Posterior cingulate gyrus (tissue), 11 donors: Measurements from ENCODE around the gene RASGRP3.
A peak's percentile ranks its signal among the peaks of the same experiment; 100 is the strongest.

Source experiments
- DNase-seq, 10 donors: peaks; one replicate each; pipeline versions ENCODE4 v3.0.0 to v3.0.0-alpha.2; 2020 to 2021; ENCODE audit warnings: mixed read lengths in 3 of 10
- intact Hi-C: fragments of 100-400 bp; cut with DNase I; formaldehyde crosslinking; loops from one replicate; pipeline ENCODE4 v1.15.1; 2023

RASGRP3 gene

GRCh38 chr2:33488715-33489540 lies 12.5 kb downstream of the RASGRP3 start:
- intact Hi-C loops = no loop called here
- no peak for DNase-seq

GRCh38 chr2:33489835-33490431 lies 13.5 kb downstream of the RASGRP3 start:
- DNase-seq = no peak
- intact Hi-C loops = no loop called here

DNA sequence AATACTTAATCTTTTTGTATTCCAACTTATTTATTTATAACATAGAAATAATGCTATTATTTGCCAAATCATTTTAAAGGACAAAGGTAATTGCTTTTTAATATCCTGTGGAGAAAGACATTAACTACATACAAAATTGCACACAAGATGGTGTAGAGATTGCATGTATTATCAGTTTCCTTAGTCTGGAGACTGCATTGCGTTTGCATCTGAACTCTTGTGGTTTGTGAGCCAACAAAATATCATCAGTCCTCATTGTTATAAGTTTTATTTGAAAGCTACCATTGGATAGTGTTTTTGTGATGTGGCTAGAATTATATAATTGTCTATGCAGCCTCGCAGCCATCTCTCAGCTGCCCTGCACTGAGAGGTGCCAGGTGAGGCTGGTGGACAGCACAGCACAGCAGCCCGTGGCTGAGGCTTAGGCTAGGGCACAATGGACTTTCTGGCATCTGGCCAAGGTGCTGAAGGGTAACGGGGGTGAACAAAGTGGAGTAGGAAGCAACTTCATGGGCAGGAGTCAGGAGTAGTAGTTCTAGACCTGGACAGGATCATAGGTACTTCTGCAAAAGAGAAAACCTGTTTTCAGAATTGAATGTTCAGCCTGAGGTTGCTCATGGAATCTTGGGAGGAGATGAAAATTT lies 15.1 kb downstream of the RASGRP3 start:
- intact Hi-C loops = no loop called here
- no peak for DNase-seq

- intact Hi-C loops = no loop called here
- DNase-seq = no peak
Measured at GRCh38 chr2:33492399-33493134, 16.1 kb downstream of the RASGRP3 start.

DNA sequence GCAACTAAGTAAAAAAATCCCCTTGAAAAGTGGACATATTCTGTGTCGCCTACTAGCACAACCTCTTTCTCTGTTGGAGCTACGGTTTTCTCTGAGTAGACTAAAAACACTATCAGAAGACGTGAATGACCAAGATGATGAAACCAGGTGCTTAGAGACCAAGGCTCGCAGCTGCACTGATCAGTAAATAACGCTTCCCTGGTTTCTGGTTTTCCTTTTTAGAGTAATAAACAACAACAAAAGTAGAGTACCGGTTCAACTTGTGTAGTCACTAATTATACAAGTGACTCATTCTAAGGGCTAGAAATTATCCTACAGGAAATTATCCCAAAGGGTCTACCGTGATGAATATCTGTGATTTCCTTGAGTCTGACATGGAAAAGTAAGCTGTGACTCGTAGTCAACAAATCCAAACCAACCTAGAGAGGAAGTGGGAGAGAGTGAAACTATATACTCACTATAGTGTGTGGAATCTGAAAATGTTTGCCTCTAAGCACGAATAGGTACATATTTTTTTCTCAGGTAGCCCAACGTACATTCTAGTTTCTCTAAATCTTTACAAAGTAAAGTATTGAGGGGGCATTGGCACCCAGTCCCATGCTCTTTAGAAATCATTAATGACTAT lies 17.8 kb downstream of the RASGRP3 start:
- intact Hi-C loops = no loop called here
- no peak for DNase-seq

- intact Hi-C loops = no loop called here
Measured at GRCh38 chr2:33494877-33495641, 18.6 kb downstream of the RASGRP3 start.

GRCh38 chr2:33495683-33496082 lies 19.2 kb downstream of the RASGRP3 start:
- no peak for DNase-seq
- intact Hi-C loops = no loop called here

More at GRCh38 chr2:33494877-33495641, 18.6 kb downstream of the RASGRP3 start:
- DNase-seq = no peak

DNA sequence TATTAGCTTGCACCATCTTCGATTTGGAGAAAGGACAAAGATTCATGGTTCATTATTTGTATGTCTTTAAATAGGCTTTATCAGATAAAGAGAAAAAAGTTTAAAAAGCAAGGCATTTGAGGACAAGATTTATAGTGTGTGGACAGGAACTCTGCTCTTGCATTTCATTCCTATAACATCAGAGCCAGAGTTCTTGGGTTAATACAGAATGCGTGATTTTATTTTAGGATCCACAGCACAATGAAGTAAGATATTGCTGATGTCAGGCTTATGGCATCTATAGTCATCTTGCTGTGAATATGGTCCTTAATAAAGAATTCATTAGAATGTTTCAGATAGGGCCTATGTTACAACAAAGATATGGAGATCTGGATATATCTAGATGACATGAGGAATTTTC lies 19.7 kb downstream of the RASGRP3 start:
- no peak for DNase-seq
- intact Hi-C loops = no loop called here

- intact Hi-C loops = no loop called here
- DNase-seq = no peak
Measured at GRCh38 chr2:33496726-33497125, 20.3 kb downstream of the RASGRP3 start.

GRCh38 chr2:33497221-33497650 lies 20.8 kb downstream of the RASGRP3 start:
- DNase-seq = no peak
- intact Hi-C loops = no loop called here

DNA sequence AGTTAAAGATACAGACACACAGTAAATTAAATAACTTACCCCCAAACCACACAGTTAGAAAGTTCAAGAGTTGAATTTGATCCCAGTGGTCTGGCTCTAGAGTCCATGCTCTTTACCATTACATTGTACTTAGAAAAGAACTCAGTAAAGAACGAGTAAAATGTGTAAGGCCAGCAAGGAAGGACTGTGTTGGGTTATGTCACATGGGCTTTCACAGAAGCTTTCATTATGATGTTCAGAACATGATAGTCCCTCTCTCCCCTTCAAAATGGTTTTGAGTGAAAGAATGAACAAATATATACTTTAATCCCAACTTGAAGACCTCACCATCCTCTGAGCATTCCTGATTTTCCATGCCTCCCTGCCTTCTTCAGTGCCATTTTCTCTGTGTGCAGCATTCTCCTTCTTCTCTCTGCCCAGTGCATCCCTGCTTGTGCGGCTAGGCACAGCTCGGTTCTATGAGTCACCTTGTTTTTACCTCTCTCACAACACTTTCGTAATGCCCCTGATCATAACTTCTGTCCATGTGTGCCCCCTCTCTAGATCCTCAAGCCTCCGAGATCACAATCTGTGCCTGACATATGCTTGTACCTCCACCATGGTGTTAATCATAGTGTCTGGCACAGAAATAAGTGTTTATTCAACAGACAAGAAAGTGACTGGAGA lies 22.0 kb downstream of the RASGRP3 start:
- DNase-seq = no peak
- intact Hi-C loops = no loop called here

DNA sequence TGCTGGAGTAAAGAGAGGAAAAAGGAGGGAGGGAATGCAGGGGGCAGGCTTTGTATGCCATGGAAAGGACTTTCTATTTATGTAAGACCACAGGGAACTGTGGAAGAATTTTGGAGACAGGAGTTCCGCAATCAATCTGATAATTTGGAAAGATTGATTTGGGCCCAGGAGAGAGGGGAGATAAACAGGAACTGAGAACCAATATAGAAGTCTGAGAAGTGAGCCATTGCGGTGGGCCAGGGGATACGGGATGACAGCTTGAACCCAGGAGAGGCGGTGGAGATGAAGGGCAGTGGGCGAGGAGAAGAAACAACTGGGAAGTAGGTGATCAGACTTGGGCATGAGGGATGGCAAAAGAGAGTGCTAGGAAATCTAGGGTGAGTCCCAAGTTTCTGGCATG lies 23.7 kb downstream of the RASGRP3 start:
- intact Hi-C loops = no loop called here
- DNase-seq = no peak

DNA sequence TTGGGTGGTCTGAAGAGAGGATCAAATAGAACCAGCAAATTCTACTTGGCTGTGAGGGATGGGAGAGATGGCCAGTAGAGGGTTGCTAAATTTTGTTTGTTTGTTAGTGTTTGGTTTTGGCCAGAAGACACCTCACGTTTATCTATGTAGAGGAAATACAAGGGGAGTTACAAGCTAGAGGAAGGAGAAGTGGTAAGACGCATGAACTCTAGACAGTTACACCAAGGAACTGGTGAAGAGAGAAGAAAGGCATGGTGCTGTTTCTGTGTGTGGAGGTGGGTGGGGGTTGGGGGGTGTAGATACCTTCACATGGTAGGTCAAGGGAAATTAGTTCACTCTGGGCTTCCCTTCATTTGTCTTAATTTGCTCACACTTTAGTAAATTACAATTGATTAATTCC lies 25.6 kb downstream of the RASGRP3 start:
- intact Hi-C loops = no loop called here
- no peak for DNase-seq

DNA sequence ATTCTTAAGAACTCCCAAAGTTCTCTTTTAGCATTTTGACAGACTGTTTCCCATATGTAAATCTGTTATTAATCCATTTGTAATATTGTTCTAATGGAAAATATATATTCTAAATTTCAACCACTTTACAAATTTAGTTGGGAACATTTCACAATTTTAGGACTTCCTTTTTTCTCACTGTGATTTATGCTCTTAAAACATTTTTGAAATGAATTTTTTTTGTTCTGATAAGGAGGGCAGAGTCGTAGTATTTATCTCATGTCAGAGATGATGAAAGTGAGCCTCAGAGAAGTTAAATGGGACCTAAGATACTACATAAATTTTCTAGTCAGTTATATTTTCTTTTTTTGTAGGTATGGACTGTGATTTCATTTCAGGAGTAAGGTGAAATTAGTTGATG lies 26.6 kb downstream of the RASGRP3 start:
- intact Hi-C loops = no loop called here
- DNase-seq = no peak

DNA sequence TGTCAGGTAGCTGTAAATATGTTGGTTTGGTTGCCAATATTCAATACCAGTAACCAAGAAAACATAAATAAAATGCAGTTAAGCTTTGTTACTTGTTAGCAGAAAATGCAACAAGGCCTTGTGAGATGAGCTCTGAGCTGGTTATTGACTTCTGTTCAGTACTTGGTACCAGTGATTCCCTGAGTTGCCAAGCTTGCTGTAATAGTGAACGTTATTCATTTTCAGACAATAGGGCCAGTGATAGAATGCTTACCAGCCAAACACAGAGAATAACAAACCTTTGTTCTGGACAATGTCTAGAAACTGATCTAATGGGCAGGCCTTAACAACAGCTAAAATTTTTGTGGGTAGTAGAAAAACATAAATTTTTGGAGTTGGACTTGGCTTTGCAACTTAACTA lies 29.5 kb downstream of the RASGRP3 start:
- peak in 1 of 10 donors; percentile 24 for DNase-seq
- intact Hi-C loops = no loop called here

- no peak for DNase-seq
- intact Hi-C loops = loop anchor here (5.0 kb wide), 1 partner anchor 33 kb away; the partner anchor contains the start of gene RASGRP3
Measured at GRCh38 chr2:33509908-33510585, 33.6 kb downstream of the RASGRP3 start.

DNA sequence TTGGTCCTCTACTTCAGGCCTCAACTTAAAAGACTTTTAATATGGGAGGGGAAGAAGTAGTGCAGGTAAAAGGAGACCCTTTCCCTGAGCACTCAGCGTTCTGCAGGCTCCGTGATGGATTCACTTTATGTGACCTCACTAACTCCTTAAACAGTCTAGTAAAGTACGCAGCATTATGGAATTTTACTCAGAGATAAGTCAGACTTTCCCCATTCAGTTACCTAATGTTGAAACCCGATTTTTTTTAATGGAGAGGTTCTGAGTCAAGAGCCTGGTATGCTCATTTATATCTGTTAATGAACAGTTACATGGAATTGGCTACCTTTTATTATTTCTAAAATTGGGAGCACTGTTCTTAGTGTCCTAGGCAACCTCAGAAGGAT lies 34.1 kb downstream of the RASGRP3 start:
- intact Hi-C loops = loop anchor here (5.0 kb wide), 1 partner anchor 33 kb away; the partner anchor contains the start of gene RASGRP3
- no peak for DNase-seq

DNA sequence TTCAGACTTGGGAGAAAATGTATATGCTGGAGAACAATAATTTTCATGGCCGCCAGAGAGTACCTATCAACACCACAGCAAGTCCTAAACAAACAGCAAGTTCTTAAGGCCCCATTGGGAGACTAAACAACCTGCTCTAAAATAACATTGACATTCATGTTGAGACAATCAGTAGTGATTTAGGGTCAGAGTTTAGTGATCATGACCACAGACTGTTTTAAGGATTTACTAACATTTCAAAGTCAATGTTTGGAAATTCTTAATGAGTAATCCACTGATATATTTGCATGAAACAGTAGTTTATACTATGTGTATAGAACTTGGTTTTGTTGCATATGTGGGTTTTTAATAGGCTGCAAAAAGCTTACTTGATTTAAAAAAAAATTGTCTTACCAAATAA lies 34.7 kb downstream of the RASGRP3 start:
- no peak for DNase-seq
- intact Hi-C loops = loop anchor here (5.0 kb wide), 1 partner anchor 34 kb away; the partner anchor contains the start of gene RASGRP3
